ENCODE measurements around the gene ZNF548.

DNA sequence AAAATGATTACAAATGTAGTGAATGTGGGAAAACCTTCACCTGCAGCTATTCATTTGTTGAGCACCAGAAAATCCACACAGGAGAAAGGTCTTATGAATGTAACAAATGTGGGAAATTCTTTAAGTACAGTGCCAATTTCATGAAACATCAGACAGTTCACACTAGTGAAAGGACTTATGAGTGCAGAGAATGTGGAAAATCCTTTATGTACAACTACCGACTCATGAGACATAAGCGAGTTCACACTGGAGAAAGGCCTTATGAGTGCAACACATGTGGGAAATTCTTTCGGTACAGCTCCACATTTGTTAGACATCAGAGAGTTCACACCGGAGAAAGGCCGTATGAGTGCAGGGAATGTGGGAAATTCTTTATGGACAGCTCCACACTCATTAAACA lies 9.2 kb downstream of the ZNF548 start:
- no peak for TF ChIP-seq POLR2AphosphoS5 (IDR thresholded peaks at IDR 0.05)
- no peak for TF ChIP-seq EP300 (IDR thresholded peaks at IDR 0.05)
- TF ChIP-seq POLR2A (IDR thresholded peaks at IDR 0.05): no peak
- TF ChIP-seq, protein P1, sequence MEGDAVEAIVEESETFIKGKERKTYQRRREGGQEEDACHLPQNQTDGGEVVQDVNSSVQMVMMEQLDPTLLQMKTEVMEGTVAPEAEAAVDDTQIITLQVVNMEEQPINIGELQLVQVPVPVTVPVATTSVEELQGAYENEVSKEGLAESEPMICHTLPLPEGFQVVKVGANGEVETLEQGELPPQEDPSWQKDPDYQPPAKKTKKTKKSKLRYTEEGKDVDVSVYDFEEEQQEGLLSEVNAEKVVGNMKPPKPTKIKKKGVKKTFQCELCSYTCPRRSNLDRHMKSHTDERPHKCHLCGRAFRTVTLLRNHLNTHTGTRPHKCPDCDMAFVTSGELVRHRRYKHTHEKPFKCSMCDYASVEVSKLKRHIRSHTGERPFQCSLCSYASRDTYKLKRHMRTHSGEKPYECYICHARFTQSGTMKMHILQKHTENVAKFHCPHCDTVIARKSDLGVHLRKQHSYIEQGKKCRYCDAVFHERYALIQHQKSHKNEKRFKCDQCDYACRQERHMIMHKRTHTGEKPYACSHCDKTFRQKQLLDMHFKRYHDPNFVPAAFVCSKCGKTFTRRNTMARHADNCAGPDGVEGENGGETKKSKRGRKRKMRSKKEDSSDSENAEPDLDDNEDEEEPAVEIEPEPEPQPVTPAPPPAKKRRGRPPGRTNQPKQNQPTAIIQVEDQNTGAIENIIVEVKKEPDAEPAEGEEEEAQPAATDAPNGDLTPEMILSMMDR (IDR thresholded peaks at IDR 0.05): no peak

Data from suprapubic skin (tissue), 4 donors.